GM19467 (cell line): Measurements from ENCODE around the gene ELOB.

Experiments used
- ATAC-seq: cut with Tn5 transposase; IDR thresholded peaks from one replicate; pipeline ENCODE4 v1.9.1; 2021; ENCODE audit warnings: mild to moderate bottlenecking, moderate library complexity; ENCODE audit not compliant: unreplicated experiment

ELOB gene

DNA sequence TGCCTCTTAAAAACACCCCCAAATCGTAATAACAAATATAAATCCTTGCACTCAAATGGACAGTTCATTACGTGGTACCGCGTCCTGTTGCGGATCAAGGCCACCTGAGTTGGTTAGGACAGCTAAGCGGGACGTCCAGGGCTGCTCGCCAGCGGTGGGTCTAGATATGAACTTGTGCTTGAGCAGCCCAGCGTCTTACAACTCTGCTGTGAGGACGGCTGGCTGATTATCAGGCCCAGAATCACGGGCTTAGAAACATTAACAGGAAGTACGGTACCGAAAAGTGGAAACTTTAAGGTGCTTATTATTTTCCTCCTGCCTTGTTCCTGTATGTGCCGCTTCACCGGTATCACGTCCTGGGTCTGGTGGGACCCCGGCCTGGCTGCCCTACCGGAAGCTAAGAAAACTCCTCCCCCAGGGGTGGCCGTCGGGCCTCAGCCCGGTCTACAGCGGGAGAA, 25.5 kb downstream of the ELOB start:
- ATAC-seq = no peak

DNA sequence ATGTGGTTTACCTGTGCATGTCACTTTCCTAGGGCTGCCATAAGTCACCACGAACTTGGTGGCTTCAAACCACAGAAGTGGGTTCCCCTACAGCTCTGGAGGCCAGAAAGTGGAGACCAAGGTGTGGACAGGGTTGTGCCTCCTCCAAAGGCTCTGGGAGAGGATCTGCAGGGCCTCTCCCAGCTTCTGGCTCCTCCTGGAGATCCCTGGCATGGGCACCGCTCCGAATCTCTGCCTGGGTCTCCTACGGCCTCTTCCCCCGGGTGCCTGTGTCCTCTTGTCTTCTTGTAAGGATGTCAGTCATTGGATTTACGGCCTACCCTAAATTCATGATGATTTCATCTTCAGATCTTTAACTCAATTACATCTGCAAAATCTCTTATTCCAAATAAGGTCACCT, 27.1 kb downstream of the ELOB start:
- ATAC-seq = no peak

- ATAC-seq = no peak
Measured at GRCh38 chr16:2749476-2749875, 27.6 kb downstream of the ELOB start.

- ATAC-seq = no peak
Measured at GRCh38 chr16:2748757-2749455, 28.2 kb downstream of the ELOB start.

DNA sequence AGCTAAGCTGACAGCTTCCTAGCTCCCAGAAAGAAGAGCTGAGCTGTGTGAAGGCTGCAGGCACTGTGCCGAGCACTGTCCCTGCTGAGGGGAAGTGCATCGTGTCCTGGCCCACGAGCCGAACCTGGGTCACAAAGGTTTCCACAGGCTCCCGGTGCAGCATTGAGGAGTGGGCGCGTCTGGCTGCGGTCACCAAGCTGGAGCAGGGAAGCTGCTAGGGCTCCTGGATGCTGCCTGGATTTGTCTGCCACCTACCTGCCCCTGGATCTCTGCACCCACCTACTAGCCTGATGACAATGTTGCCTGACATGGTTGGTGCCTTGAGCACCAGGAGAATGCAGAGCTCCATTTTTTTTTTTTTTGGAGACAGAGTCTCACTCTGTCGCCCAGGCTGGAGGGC, 31.1 kb downstream of the ELOB start:
- ATAC-seq = no peak

DNA sequence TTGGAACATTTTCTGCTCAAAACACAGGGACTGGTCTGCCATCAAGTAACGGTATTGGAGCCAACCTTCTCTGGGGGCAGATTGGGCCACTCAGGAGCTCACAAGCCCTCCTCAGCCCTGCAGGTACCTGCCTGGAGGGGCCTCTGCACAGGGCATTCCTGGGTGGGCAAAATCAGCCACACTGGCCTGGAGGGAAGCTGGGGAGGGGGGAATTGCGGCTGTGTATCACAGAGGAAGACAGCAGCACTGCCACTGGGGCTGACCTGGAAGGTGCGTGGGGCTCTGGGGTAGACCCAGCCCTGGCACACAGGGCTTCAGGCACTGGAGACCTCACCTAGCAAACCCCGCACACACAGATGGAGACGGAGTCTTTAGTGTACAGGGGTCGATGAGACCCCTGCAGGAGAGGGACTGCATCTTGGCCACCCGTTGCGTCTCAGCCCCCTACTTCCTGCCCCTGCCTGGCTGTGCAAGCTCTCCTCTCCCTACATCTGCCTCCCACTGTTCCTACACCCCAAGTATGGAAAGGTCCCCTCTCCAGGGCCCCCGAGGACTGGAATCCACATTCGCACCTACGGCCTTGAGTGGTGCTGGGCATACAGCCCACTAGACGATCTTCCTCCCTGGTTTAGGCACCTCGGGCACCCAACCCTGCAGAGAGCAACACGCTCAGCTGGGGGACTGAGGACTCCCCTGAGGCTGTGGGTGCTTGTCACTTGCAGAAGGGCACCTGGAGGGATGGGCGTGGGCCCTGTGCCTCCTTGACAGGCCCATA, 31.8 kb downstream of the ELOB start:
- no peak for ATAC-seq

GRCh38 chr16:2744711-2745110, 32.4 kb downstream of the ELOB start:
- ATAC-seq = no peak

- ATAC-seq = no peak
Measured at GRCh38 chr16:2743007-2743810, 33.9 kb downstream of the ELOB start.

GRCh38 chr16:2742323-2743006, 34.6 kb downstream of the ELOB start:
- no peak for ATAC-seq

DNA sequence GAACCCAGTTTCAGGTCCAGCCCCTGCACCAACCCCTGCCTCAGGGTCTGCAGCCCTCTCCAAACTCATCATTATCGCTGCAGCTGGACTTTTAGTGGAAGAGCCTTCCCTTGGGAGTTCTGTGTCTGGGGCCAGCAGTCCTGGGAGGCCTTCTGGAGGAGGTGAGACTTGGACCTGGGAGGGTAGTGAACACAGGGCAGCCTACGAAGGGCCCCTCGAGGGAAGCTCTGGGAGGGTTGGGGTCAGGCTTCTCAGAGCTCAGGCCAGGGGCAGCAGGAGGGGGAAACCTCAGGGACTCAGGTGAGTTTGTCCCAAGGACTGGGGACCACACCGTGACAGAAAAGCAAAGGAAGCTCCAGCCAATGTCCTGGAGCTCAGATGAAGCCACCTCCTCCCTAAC, 35.9 kb downstream of the ELOB start:
- ATAC-seq = no peak

GRCh38 chr16:2740476-2740875, 36.6 kb downstream of the ELOB start:
- ATAC-seq = no peak

GRCh38 chr16:2739625-2740430, 37.3 kb downstream of the ELOB start:
- ATAC-seq = no peak

DNA sequence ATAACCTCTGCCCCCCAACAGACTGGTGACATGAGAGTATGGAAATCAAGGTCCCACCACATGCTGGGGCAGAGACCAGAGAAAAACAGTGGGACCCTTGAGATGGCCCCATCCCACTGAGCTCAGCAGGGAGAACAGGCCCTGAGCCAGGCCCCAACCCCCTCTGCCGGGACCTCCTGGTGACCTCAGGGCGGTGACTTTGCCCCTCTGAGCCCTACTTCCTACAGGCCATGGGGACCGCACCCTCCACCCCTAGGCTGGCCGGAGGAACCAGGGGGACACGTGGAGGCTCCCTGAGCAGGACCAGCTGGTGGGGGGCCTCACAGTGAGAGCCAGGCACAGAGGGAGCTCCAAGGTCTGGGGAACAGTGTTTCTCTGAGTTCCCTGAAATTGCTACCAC, 38.5 kb downstream of the ELOB start:
- no peak for ATAC-seq

DNA sequence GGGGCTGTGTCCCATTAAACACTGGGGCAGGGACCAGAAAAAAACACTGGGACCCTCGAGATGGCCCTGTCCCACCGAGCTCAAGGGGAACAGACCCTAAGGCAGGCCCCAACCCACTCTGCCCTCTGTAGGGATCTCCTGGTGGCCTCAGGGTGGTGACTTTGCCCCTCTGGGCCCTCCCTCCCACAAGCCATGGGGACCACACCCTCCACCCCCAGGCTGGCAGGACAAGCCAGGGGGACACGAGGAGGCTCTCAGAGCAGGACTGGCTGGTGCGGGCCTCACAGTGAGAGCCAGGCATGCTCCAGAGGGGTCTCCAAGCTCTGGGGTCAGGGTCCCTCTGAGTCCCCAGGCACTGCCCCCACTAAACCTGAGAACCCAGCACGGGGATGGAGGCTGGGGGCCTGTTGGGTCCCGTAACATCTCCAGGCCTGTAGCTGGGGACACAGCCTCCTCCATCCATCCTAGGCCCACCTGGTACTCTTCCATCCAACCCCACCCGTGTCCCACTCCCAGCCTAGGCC, 39.1 kb downstream of the ELOB start:
- no peak for ATAC-seq

DNA sequence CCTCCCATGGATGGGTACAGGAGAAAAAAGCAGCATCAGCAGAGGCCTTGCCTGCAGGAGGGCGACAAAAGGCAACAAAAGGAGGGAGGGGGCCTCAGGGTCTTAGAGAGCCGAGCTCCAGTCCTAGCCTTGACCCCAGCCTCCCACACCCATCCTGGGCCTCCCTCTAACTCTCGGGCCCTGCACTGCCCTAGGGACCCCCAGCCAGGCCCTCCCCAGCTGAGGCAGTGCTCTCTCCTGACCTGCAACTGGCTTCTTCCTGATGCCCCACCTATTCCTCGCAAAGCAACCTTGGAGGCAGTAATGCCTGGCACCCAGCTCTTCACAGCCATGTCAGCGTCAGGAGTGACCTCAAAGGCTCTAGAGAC, 39.9 kb downstream of the ELOB start:
- ATAC-seq = no peak

- ATAC-seq = no peak
Measured at GRCh38 chr16:2736476-2737237, 40.4 kb downstream of the ELOB start.

GRCh38 chr16:2734844-2735515, 42.1 kb downstream of the ELOB start:
- ATAC-seq = no peak

DNA sequence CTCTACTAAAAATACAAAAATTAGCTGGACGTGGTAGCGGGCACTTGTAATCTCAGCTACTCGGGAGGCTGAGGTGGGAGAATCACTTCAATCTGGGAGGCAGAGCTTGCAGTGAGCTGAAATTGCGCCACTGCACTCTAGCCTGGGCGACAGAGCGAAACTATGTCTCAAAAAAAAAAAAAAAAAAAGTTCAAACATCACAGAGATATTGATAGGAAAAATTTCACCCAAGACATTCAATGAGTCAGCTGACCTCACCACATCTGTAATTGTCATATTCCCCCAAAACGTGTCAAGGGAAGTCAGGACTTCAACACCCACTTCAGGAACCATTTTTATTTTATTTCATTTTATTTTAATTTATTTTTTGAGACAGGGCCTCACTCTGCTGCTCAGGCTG, 49.0 kb downstream of the ELOB start:
- no peak for ATAC-seq

DNA sequence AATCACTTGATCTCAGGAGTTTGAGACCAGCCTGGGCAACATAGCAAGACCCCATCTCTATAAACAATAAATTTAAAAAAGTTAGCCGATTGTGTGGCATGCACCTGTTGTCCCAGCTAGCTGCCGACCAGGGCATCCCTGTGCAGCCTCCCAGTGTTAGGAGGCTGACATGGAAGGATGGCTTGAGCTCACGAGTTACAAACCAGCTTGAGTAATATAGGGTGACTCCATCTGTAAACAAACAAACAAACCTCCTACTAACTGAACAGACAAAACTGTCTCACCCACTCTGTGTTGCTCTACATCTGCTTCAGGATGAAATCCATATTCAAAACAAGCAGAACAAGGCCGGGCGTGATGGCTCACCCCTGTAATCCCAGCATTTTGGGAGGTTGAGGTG, 50.2 kb downstream of the ELOB start:
- no peak for ATAC-seq
